ENCODE measurements around the gene BEND4.

DNA sequence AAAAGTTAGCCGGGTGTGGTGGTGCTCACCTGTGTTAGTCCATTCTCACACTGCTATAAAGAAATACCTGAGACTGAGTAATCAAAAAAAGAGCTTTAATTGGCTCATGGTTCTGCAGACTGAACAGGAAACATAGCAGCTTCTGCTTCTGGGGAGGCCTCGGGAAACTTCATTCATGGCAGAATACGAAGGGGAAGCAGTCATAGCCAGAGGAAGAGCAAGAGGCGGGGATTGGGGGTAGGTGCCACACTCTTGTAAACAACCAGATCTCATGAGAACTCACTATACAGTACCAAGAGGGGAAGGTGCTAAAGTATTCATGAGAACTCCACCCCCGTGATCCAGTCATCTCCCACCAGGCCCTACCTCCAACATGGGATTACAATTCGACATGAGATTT is 64.1 kb downstream of the BEND4 start:
- TF ChIP-seq, protein P1, sequence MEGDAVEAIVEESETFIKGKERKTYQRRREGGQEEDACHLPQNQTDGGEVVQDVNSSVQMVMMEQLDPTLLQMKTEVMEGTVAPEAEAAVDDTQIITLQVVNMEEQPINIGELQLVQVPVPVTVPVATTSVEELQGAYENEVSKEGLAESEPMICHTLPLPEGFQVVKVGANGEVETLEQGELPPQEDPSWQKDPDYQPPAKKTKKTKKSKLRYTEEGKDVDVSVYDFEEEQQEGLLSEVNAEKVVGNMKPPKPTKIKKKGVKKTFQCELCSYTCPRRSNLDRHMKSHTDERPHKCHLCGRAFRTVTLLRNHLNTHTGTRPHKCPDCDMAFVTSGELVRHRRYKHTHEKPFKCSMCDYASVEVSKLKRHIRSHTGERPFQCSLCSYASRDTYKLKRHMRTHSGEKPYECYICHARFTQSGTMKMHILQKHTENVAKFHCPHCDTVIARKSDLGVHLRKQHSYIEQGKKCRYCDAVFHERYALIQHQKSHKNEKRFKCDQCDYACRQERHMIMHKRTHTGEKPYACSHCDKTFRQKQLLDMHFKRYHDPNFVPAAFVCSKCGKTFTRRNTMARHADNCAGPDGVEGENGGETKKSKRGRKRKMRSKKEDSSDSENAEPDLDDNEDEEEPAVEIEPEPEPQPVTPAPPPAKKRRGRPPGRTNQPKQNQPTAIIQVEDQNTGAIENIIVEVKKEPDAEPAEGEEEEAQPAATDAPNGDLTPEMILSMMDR (conservative IDR thresholded peaks at IDR 0.05; ENCODE audit: low read depth, low read length), result no peak
- TF ChIP-seq MXI1 (IDR thresholded peaks at IDR 0.05; ENCODE audit: borderline replicate concordance, low read depth, low read length) (no peak), SMC3 (IDR thresholded peaks at IDR 0.05; ENCODE audit: low read depth, low read length) (no peak), POLR2A (IDR thresholded peaks at IDR 0.05; ENCODE audit: low read depth, low read length) (no peak), MAFK (IDR thresholded peaks at IDR 0.05; ENCODE audit: low read depth, low read length) (no peak), RAD21 (IDR thresholded peaks at IDR 0.05; ENCODE audit: low read length) (no peak), RCOR1 (IDR thresholded peaks at IDR 0.05; ENCODE audit: insufficient replicate concordance, low read length) (no peak)
- TF ChIP-seq, protein P2, sequence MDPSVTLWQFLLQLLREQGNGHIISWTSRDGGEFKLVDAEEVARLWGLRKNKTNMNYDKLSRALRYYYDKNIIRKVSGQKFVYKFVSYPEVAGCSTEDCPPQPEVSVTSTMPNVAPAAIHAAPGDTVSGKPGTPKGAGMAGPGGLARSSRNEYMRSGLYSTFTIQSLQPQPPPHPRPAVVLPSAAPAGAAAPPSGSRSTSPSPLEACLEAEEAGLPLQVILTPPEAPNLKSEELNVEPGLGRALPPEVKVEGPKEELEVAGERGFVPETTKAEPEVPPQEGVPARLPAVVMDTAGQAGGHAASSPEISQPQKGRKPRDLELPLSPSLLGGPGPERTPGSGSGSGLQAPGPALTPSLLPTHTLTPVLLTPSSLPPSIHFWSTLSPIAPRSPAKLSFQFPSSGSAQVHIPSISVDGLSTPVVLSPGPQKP (IDR thresholded peaks at IDR 0.05; ENCODE audit: borderline replicate concordance, low read depth, low read length), result no peak

Data from IMR-90 (cell line).